Activated T-helper 1 cell treated with Interleukin-2 at 50 U/mL for 16 hours (primary cell): ENCODE results near the gene AFTPH.

ENCODE experiments used
- DNase-seq: peaks from one replicate; pipeline ENCODE4 v3.0.0-alpha.2; 2020; ENCODE audit warnings: low read depth

The AFTPH gene

DNA sequence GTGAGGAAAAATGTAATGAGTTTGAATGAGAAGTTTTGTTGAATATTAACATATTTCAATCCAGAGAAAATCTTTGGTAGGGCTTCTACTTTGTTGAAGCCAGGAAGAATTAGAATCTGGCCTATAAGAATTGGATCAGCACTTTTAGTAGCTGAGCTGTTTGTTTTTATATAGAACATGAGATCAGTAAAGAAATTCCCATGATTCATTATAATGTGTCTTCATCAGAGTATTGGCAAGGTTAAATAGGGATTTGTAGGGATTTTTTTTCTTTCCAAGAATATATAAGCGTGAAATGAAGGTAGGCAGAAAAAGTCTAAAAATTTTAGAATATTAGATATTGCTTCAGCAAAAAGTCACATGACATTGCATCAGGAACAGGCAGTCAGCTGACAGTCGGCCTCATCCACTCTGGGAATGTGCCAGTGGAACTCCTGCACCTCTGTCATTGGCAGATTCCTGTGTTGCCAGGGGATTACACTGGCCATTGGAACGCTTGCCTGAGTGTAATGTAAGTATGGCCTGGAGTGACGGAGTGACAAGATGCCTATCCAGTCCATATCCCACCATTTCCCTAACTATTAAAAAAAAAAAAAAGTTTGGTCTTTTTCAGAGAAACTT, 69.0 kb downstream of the AFTPH start:
- DNase-seq, result no peak

- DNase-seq, result no peak
Observed at GRCh38 chr2:64594226-64594989, 70.3 kb downstream of the AFTPH start.

GRCh38 chr2:64595397-64596176, 71.5 kb downstream of the AFTPH start:
- no peak for DNase-seq

GRCh38 chr2:64598226-64598625, 74.1 kb downstream of the AFTPH start:
- no peak for DNase-seq

- no peak for DNase-seq
Observed at GRCh38 chr2:64599469-64599868, 75.3 kb downstream of the AFTPH start.

- no peak for DNase-seq
Observed at GRCh38 chr2:64601034-64601754, 77.1 kb downstream of the AFTPH start.

GRCh38 chr2:64601785-64602391, 77.8 kb downstream of the AFTPH start:
- no peak for DNase-seq

- DNase-seq, result no peak
Observed at GRCh38 chr2:64602436-64602835, 78.3 kb downstream of the AFTPH start.

- DNase-seq, result no peak
Observed at GRCh38 chr2:64604155-64604554, 80.0 kb downstream of the AFTPH start.

GRCh38 chr2:64605026-64605471, 80.9 kb downstream of the AFTPH start:
- DNase-seq, result no peak

DNA sequence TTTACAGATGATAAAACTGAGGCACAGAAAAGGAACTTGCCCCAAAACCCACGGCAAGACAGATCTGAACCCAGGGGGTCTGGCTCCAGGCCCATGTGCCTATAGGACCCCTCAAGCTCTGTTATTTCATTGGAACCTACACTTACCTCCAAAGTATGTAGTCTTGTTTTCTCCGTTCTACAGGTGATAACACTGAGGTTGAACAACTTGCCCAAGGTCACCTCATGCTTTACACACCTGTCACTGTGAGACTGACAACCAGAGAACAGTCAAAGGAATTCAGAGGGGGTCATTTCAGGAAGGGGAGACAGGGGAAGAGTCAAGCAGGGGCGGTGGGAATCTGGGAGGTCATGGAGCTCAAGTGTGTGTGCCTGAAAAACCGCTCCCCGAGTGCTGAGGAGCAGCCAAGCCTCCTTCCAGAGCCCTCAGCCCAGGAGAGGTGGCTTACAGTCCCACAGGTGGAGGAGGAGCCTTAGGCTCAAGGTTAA, 81.9 kb downstream of the AFTPH start:
- no peak for DNase-seq

GRCh38 chr2:64606479-64607363, 82.6 kb downstream of the AFTPH start:
- DNase-seq, result peak; percentile 71

DNA sequence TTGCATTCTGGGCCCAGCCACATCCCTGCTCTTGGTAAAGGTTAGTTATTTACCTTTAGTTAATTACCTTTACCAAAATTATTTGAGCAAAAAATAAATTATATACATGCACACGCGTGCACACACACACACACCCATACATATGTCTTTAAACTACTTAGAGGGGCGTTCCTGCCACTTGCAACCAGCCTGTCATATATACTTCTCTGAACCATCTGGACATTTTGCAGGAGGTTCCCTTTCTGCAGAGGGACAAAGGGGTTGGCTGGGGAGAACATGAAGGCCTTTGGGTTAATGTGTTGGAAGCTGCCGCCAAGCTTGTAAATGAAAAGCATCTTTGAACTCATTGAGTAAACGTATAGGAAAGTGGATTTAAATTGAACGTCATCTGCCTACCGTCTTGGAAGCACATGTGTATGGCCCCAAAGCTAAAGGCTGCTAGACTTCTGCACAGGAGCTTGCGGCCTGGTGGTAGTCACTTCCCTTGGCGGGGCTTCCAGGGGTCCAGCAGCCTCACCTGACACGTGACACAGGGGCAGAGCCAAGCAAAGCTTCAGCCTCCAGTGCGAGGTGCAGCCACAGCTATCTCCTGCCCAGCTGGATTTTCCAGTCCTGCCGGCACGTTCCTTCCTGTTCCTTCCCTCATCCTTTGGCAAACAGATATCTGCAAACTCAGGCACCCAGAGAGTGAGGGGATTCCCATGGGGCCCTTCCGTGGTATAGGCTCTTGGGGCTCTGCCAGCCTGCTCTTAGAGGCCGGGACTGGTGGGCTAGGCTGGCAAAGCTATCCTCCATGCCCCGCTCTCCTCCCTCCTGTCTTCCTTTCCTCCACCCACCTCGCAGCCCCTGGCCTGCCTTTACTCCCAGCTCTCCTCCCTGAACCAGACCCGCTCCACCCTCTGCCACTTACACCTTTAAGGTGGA, 83.5 kb downstream of the AFTPH start:
- no peak for DNase-seq

DNA sequence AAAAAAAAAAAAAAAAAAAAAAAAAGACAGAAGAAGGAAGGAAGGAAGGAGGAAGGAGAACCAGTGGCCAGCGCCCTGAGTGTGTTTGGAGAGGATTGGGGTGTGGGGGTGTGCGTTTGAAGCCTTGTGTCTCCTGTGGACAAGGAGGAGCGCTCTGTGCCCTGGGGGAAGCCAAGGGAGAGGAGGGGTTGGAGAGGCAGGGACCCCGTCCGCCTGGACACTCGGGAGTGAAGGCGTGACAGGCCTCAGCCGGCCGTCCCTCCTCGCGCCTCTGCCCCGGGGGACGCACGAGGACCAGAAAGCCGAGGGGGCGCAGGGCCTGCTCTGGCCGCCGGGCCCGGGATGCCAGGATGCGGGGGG, 84.7 kb downstream of the AFTPH start:
- no peak for DNase-seq

DNA sequence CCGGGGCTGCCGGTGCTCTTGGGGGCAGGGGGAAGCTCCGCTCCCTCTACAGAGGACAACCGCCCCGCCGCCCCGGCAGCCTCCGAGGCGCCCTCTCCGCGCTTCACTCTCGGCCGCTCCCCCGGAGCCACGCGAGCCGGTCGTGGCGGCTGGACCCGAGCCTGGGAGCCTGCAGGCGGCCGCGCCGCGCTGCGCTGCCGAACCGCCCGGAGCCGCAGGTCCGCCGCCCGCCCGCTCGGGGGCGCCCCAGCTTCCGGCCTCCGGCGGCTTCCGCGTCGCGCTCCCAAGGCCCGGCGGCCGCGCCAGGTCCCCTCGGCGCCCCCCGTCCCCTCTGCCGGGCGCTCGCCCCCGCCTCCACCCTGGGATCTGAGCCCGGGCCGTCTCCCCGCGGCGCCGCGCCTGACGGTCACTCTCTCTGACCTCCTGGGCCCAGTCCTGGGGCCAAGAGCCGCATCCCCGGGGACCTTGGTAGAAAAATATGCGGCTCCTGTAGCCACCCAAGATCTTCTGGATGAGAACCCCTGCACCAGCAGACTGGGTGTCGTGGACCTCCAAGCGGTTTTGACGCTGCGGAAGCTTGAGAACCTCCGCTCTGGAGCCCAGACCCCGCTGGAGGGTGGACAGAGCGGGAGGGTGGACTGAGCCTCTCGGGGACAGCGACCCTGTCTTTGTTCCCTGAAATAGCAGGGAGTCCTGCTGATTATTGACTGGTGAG, 85.3 kb downstream of the AFTPH start:
- DNase-seq, result peak; percentile 66

DNA sequence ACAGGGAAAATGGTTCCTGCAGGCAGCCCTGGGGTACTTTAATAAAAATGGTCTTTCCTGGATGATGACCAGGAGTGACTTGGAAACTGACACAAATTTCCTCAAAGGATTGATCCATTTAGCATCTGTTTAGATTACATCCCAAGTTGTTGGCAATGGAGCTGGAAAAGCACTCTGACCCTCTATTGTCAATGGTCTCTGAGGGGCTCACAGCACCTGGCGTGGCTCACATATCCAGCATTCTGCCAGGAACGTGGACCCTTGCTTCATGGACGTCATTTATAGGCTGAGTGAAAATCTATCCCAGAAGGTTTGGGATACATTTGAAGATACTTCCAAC, 85.8 kb downstream of the AFTPH start:
- no peak for DNase-seq

GRCh38 chr2:64610316-64610855, 86.3 kb downstream of the AFTPH start:
- no peak for DNase-seq

DNA sequence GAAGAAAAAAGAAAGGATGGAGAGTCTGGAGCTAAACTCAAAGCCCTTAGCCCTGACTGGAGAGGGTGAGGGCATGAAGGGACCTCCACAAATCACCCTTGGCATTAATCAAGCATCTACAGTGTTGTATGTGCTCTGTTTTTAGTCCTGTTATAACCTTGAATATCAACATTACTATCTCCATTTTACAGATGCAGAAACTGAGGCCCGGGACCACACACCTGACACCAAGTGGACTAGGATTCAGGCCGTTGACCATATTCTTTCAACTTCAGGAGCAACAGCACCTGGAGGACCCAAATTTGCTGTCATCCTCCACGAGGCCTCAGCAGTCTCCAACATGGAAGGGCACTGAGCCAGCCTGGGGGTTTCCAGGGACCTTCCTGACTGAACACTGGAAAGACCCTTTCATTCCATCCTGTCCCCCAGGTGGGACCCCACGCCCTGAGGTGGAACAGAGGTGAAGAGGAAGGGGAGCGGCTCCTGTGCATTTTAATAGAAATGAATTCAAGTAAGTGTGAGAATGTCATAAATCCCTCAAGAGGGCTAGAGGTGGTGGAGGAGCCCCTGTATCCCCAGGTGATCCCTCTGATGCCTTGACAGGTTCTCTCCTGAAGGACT, 88.6 kb downstream of the AFTPH start:
- no peak for DNase-seq
